Omental fat pad (tissue), 4 donors: ENCODE data around the gene ADAM12. TPM values are rescaled to one million over a fixed set of nuclear protein-coding genes. Genes with fewer than 3 reads are reported as not detected.

Source experiments
- ATAC-seq: fragments of 150-250 bp; one replicate; pipeline ENCODE4 v1.9.1; 2016; ENCODE audit warnings: mild to moderate bottlenecking, moderate library complexity; ENCODE audit not compliant: low FRiP score
- DNase-seq: peaks from one replicate; pipeline ENCODE4 v3.0.0-alpha.2; 2019; ENCODE audit warnings: low spot score
- CTCF ChIP-seq, 3 donors: fragments of 450-650 bp; IDR thresholded peaks; one replicate each; pipeline ENCODE4 v1.5.1; 2016 to 2017; ENCODE audit warnings: antibody characterized with exemption in 3 of 3, mild to moderate bottlenecking in 3 of 3, moderate library complexity in 2 of 3
- total RNA-seq, 4 donors: library from RNA; depleted of rRNA; stranded (reverse); fragments of >200 nt; gene quantifications; one replicate each; pipeline ENCODE4 v1.1.0, GENCODE V29; 2016

Gene ADAM12
- total RNA-seq, 4 donors from 2014 or later, result 4.9 to 24.4 (median 10.9) TPM

- ATAC-seq, result peak; percentile 61
- no peak for DNase-seq
- no peak for TF ChIP-seq CTCF (IDR thresholded peaks at IDR 0.05)
These were observed 258.0 kb downstream of the ADAM12 start for GRCh38 chr10:126130271-126130710.

- ATAC-seq, result no peak
- no peak for DNase-seq
- TF ChIP-seq CTCF (IDR thresholded peaks at IDR 0.05), result no peak
These were observed 259.3 kb downstream of the ADAM12 start for GRCh38 chr10:126129026-126129425.

- no peak for TF ChIP-seq CTCF (IDR thresholded peaks at IDR 0.05)
- ATAC-seq (no peak), DNase-seq (no peak)
These were observed 259.7 kb downstream of the ADAM12 start for GRCh38 chr10:126128581-126128980.

GRCh38 chr10:126127481-126128029 lies 260.7 kb downstream of the ADAM12 start:
- ATAC-seq (no peak), DNase-seq (no peak)
- TF ChIP-seq CTCF (IDR thresholded peaks at IDR 0.05), result no peak

GRCh38 chr10:126126866-126127265 lies 261.4 kb downstream of the ADAM12 start:
- no peak for TF ChIP-seq CTCF (IDR thresholded peaks at IDR 0.05)
- DNase-seq (no peak), ATAC-seq (no peak)

- TF ChIP-seq CTCF (IDR thresholded peaks at IDR 0.05), result no peak
- ATAC-seq (no peak), DNase-seq (no peak)
These were observed 262.3 kb downstream of the ADAM12 start for GRCh38 chr10:126126023-126126422.

- no peak for TF ChIP-seq CTCF (IDR thresholded peaks at IDR 0.05)
- DNase-seq, result no peak
- no peak for ATAC-seq
These were observed 263.5 kb downstream of the ADAM12 start for GRCh38 chr10:126124668-126125349.
